Vagina (tissue), 2 donors: ENCODE results near the gene CAMK2B.

ENCODE experiments used
- POLR2AphosphoS5 ChIP-seq, 2 donors: sonication (generic); formaldehyde crosslinking; IDR thresholded peaks; one replicate each; pipeline ENCODE4 v1.9.0; 2017; ENCODE audit warnings: antibody characterized with exemption in 2 of 2, mild to moderate bottlenecking in 2 of 2, low read depth in 1 of 2; ENCODE audit not compliant: insufficient read depth in 1 of 2
- TF ChIP-seq, protein P1 (sequence below), 3 experiments: fragments of 450-650 bp in 2 of 3; fragments of 200-600 bp in 1 of 3; sonication (generic) in 1 of 3; IDR thresholded peaks; one replicate each; pipeline ENCODE4 v1.5.1; 2017 to 2019; ENCODE audit warnings: antibody characterized with exemption in 3 of 3, mild to moderate bottlenecking in 2 of 3, moderate library complexity in 2 of 3

DNA sequence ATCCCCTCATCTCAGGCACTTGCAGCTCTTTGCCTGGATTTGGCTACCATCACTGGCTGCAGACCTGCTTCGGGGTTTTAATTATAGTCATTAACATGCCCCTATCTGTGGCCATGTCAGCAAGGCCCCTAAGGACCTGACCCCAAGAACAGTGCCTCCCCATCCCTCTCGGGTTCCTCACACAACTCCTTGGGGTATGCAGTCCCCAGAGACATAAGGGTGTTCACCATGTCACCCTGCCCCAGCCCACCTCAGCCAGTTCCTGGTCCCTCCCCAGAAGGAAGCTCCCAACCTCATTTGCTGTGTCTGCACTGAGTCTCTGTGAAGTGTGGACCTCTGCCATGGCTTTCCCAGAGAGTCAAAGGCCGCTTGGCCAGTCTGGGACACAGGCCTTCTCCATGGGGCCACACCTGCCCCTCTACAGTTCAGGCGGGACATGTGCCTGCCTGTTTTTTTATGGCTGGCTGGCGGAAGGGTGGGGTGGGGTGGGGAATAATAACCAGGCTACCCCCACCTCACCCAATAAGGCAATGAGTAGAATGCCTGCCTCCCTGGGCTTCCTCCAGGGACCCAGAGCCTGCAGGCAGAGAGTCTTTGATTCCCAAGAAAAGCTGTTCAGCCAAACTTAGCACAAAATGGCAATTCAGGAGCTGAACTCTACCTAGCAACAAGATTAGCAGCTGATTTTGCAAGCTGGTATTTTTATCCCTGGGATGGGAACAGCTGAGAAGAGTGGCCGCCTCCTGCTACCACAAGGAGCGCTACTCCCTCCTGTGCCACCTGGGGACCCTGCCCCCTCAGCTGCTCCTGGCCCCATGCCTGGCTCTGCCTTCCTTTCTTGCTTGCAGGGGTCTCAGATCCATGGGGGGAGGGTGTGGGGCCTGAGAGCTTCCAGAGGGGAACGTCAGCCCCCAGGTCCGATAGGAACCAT lies 23.7 kb upstream of the CAMK2B start:
- TF ChIP-seq, protein P1, sequence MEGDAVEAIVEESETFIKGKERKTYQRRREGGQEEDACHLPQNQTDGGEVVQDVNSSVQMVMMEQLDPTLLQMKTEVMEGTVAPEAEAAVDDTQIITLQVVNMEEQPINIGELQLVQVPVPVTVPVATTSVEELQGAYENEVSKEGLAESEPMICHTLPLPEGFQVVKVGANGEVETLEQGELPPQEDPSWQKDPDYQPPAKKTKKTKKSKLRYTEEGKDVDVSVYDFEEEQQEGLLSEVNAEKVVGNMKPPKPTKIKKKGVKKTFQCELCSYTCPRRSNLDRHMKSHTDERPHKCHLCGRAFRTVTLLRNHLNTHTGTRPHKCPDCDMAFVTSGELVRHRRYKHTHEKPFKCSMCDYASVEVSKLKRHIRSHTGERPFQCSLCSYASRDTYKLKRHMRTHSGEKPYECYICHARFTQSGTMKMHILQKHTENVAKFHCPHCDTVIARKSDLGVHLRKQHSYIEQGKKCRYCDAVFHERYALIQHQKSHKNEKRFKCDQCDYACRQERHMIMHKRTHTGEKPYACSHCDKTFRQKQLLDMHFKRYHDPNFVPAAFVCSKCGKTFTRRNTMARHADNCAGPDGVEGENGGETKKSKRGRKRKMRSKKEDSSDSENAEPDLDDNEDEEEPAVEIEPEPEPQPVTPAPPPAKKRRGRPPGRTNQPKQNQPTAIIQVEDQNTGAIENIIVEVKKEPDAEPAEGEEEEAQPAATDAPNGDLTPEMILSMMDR (IDR thresholded peaks at IDR 0.05): no peak
- TF ChIP-seq POLR2AphosphoS5 (IDR thresholded peaks at IDR 0.05; ENCODE audit: insufficient read depth in 1 of 2, low read depth in 1 of 2): no peak
